HEK293T (cell line): ENCODE measurements around the gene TGFB1.

Experiments
- CTCF ChIA-PET: fragments of 350-600 bp; formaldehyde crosslinking; extraction: SDS; loops from one replicate; lab custom pipeline; 2021; ENCODE audit warnings: antibody characterized with exemption, inconsistent platforms; lab: Yijun Ruan, JAX
- POLR2A ChIA-PET: fragments of 350-600 bp; formaldehyde crosslinking; extraction: SDS; loops from one replicate; lab custom pipeline; 2020; ENCODE audit warnings: antibody characterized with exemption, inconsistent platforms; lab: Yijun Ruan, JAX
- DNase-seq: peaks from one replicate; pipeline ENCODE4 v3.0.0; 2012; ENCODE audit warnings: mixed read lengths; ENCODE audit errors: extremely low spot score
- ARNT ChIP-seq: fragments of 450-650 bp; IDR thresholded peaks from 2 replicates; pipeline ENCODE4 v1.6.1; 2017; ENCODE audit warnings: mild to moderate bottlenecking
- BHLHE40 ChIP-seq: fragments of 450-650 bp; IDR thresholded peaks from 2 replicates; pipeline ENCODE4 v1.6.1; 2016; ENCODE audit warnings: mild to moderate bottlenecking, moderate library complexity, borderline replicate concordance
- CTBP1 ChIP-seq: fragments of 450-650 bp; IDR thresholded peaks from 2 replicates; pipeline ENCODE4 v1.6.1; 2016; ENCODE audit warnings: borderline replicate concordance
- ELF4 ChIP-seq: fragments of 450-650 bp; IDR thresholded peaks from 2 replicates; pipeline ENCODE4 v1.6.1; 2017; ENCODE audit warnings: antibody characterized with exemption
- FOXA1 ChIP-seq: fragments of 450-650 bp; IDR thresholded peaks from 2 replicates; pipeline ENCODE4 v1.6.1; 2016; ENCODE audit warnings: mild to moderate bottlenecking
- FOXK2 ChIP-seq: fragments of 450-650 bp; IDR thresholded peaks from 2 replicates; pipeline ENCODE4 v1.6.1; 2016; ENCODE audit warnings: mild to moderate bottlenecking
- FOXM1 ChIP-seq: fragments of 450-650 bp; IDR thresholded peaks from 2 replicates; pipeline ENCODE4 v1.6.1; 2017; ENCODE audit warnings: mild to moderate bottlenecking, borderline replicate concordance
- HDGF ChIP-seq: fragments of 450-650 bp; IDR thresholded peaks from 2 replicates; pipeline ENCODE4 v1.6.1; 2017; ENCODE audit warnings: antibody characterized with exemption, borderline replicate concordance
- L3MBTL2 ChIP-seq: fragments of 450-650 bp; conservative IDR thresholded peaks from 2 replicates; pipeline ENCODE4 v1.6.1; 2016; ENCODE audit warnings: mild to moderate bottlenecking
- LEF1 ChIP-seq: fragments of 450-650 bp; IDR thresholded peaks from 2 replicates; pipeline ENCODE4 v1.6.1; 2017; ENCODE audit warnings: mild to moderate bottlenecking, borderline replicate concordance
- NFRKB ChIP-seq: fragments of 450-650 bp; IDR thresholded peaks from 2 replicates; pipeline ENCODE4 v1.6.1; 2016; ENCODE audit warnings: mild to moderate bottlenecking, moderate library complexity
- PKNOX1 ChIP-seq: fragments of 450-650 bp; IDR thresholded peaks from 2 replicates; pipeline ENCODE4 v1.6.1; 2016
- SP1 ChIP-seq: fragments of 450-650 bp; IDR thresholded peaks from 2 replicates; pipeline ENCODE4 v1.6.1; 2017
- SUZ12 ChIP-seq: fragments of 450-650 bp; IDR thresholded peaks from 2 replicates; pipeline ENCODE4 v1.6.1; 2016; ENCODE audit warnings: mild to moderate bottlenecking
- TARDBP ChIP-seq: fragments of 450-650 bp; IDR thresholded peaks from 2 replicates; pipeline ENCODE4 v1.6.1; 2016
- ZNF384 ChIP-seq: fragments of 450-650 bp; IDR thresholded peaks from 2 replicates; pipeline ENCODE4 v1.6.1; 2016

TGFB1 gene

DNA sequence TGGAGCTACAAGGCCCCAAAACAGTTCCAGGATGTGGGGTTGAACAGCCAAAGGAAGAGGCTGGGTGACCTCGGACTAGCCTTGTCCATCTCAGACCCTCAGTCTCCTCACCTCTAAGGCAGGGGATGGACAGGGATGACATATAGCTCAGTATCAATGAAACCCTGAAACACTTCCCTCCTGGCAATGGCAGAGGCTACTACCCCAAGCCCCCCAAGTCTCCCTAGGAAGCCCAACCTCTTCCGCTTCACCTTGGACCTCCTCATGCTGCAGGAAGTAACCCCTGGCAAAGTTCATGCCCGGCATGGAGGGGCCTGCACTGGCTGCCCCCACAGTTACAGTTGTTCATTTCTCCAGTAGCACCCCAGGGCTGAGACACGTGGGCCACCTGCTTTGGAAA lies 33.2 kb downstream of the TGFB1 start:
- no peak for DNase-seq
- ChIA-PET POLR2A (no interaction called here), CTCF (interaction anchor here (1.3 kb wide), 1 partner anchor 33 kb away, joined by 5 read pairs; the partner anchor contains the start of gene TGFB1)
- TF ChIP-seq NFRKB, result no peak
- TF ChIP-seq HDGF, result no peak
- no peak for TF ChIP-seq L3MBTL2
- TF ChIP-seq FOXM1, result no peak
- no peak for TF ChIP-seq CTBP1
- no peak for TF ChIP-seq TARDBP
- no peak for TF ChIP-seq LEF1
- TF ChIP-seq FOXK2, result no peak
- TF ChIP-seq SP1, result no peak
- no peak for TF ChIP-seq ARNT

GRCh38 chr19:41320185-41320518 lies 33.6 kb downstream of the TGFB1 start:
- CTCF ChIA-PET, result interaction anchor here (1.3 kb wide), 1 partner anchor 33 kb away, joined by 5 read pairs; the partner anchor contains the start of gene TGFB1

DNA sequence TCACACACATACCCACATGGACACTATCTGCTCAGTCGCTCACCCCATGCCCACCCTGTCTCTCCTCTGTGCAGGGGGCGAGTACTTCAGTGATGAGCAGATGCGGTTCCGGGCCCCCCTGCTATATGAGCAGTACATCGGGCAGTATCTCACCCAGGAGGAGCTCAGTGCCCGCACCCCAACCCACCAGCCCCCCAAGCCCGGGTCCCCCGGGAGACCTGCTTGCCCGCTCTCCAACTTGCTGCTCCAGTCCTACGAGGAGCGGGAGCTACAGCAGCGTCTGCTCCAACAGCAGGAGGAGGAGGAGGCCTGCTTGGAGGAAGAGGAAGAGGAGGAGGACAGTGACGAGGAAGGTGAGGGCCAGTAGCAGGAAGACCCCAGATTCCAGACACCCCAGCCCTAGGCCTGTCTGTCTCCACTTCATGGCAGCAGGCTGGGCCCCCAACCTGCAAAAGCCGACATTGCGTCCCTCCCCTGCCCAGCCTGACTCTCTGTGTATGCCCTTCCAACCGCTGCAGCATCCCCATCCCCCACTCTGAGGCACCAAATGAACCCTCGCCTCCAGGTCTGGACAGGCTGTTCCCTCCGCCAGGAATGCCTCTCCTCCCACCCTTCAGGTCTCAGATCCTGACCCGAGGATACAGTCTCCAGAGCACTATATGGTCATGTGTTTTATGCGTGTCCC lies 34.1 kb downstream of the TGFB1 start:
- TF ChIP-seq BHLHE40, result no peak
- no peak for TF ChIP-seq L3MBTL2
- TF ChIP-seq PKNOX1, result no peak
- TF ChIP-seq TARDBP, result no peak
- CTCF ChIA-PET, result no interaction called here
- no peak for DNase-seq
- POLR2A ChIA-PET, result no interaction called here

More at GRCh38 chr19:41320185-41320518, 33.6 kb downstream of the TGFB1 start:
- POLR2A ChIA-PET, result no interaction called here
- TF ChIP-seq SP1, result no peak
- no peak for TF ChIP-seq FOXM1
- no peak for TF ChIP-seq CTBP1
- no peak for TF ChIP-seq L3MBTL2
- TF ChIP-seq ARNT, result no peak
- TF ChIP-seq TARDBP, result no peak
- TF ChIP-seq FOXK2, result no peak
- no peak for TF ChIP-seq FOXA1
- no peak for TF ChIP-seq BHLHE40
- no peak for TF ChIP-seq LEF1
- TF ChIP-seq HDGF, result no peak
- TF ChIP-seq PKNOX1, result no peak
- TF ChIP-seq NFRKB, result no peak
- TF ChIP-seq ELF4, result no peak
- no peak for TF ChIP-seq ZNF384
- TF ChIP-seq SUZ12, result no peak
- DNase-seq, result no peak

GRCh38 chr19:41318696-41319499 lies 34.8 kb downstream of the TGFB1 start:
- DNase-seq, result no peak
- ChIA-PET CTCF (no interaction called here), POLR2A (no interaction called here)
- TF ChIP-seq ELF4 (no peak), ZNF384 (no peak), SP1 (no peak), L3MBTL2 (no peak), NFRKB (no peak), TARDBP (no peak), HDGF (no peak), LEF1 (no peak), FOXA1 (no peak), BHLHE40 (no peak), ARNT (no peak), CTBP1 (no peak), PKNOX1 (no peak), SUZ12 (no peak), FOXM1 (no peak)

DNA sequence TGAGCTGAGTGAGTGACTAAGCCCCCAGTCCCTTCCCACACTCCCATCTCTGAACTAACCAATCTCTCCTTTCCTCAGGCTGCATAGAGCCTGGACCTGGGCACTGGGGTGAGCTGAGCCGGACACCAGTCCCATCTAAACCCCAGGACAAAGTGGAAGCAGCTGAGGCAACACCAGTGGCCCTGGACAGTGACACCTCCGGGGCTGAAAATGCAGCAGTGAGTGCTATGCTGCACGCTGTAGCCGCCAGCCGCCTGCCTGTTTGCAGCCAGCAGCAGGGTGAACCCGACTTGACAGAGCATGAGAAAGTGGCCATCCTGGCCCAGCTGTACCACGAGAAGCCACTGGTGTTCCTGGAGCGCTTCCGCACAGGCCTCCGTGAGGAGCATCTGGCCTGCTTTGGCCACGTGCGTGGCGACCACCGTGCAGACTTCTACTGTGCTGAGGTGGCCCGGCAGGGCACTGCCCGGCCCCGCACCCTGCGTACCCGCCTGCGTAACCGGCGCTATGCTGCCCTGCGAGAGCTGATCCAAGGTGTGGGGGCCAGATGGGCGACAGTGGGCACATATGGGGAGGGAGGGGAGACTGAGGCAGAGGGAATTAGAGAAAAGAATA lies 37.3 kb downstream of the TGFB1 start:
- no peak for DNase-seq
- POLR2A ChIA-PET, result no interaction called here
- CTCF ChIA-PET, result no interaction called here
- TF ChIP-seq SP1, result no peak
- TF ChIP-seq L3MBTL2, result no peak
- TF ChIP-seq ELF4, result no peak
- TF ChIP-seq CTBP1, result no peak
- no peak for TF ChIP-seq NFRKB
- TF ChIP-seq FOXM1, result no peak
- TF ChIP-seq PKNOX1, result no peak
- no peak for TF ChIP-seq LEF1
- no peak for TF ChIP-seq TARDBP
- TF ChIP-seq ZNF384, result no peak
- TF ChIP-seq FOXK2, result no peak
- no peak for TF ChIP-seq BHLHE40
- no peak for TF ChIP-seq HDGF
- TF ChIP-seq FOXA1, result no peak
- TF ChIP-seq ARNT, result no peak
- no peak for TF ChIP-seq SUZ12
